GM12878 (cell line): ENCODE results near the gene TMEM82. TPM values are rescaled to one million over a fixed set of nuclear protein-coding genes. Genes with fewer than 3 reads are reported as not detected.

ENCODE experiments used
- ATAC-seq: fragments of 200-7000 bp; cut with Tn5 transposase; 3 replicates; pipeline ENCODE4 v1.9.1; 2020; ENCODE audit warnings: mild to moderate bottlenecking, moderate library complexity
- BruUV-seq: library from RNA; stranded (reverse); fragments of 400-500 nt; replicated peaks from 2 replicates; lab custom pipeline; 2021; lab: Mats Ljungman, UMichigan
- CTCF ChIA-PET: fragments of 300-600 bp; sonication (Branson Sonifier 250); formaldehyde crosslinking; extraction: SDS; loops from one replicate; lab custom pipeline; 2021; ENCODE audit warnings: inconsistent platforms; lab: Yijun Ruan, JAX
- POLR2A ChIA-PET: fragments of 350-600 bp; formaldehyde crosslinking; extraction: SDS; loops from one replicate; lab custom pipeline; 2021; ENCODE audit warnings: inconsistent platforms; lab: Charles Lee
- RAD21 ChIA-PET: fragments of 300-600 bp; sonication (Branson Sonifier 250); formaldehyde crosslinking; loops from one replicate; lab custom pipeline; 2023; ENCODE audit warnings: antibody characterized with exemption; ENCODE audit not compliant: unreplicated experiment; lab: Charles Lee
- SMC1A ChIA-PET: fragments of 300-600 bp; sonication (Branson Sonifier 250); formaldehyde crosslinking; loops from one replicate; lab custom pipeline; 2023; ENCODE audit not compliant: unreplicated experiment, uncharacterized antibody; lab: Charles Lee
- DNase-seq: peaks from one replicate; pipeline ENCODE4 v3.0.0-alpha.2; 2011; ENCODE audit warnings: low read depth, low spot score
- FAIRE-seq: peaks from 3 replicates; lab custom pipeline; 2011; peaks lifted over from hg19 to GRCh38; lab: Jason Lieb, UNC
- H2AFZ ChIP-seq: 2 replicates; pipeline ENCODE4 v1.6.0; 2011; ENCODE audit warnings: low read depth, low read length, control low read depth; ENCODE audit not compliant: control insufficient read depth
- H3K27ac ChIP-seq: 2 replicates; pipeline ENCODE4 v1.5.1; 2011; ENCODE audit warnings: control low read depth; ENCODE audit not compliant: control insufficient read depth, insufficient read depth
- H3K27me3 ChIP-seq, 2 experiments: replicated peaks in 1 of 2; 2 replicates each; pipeline versions ENCODE4 v1.6.0 to v1.6.1; 2011; ENCODE audit warnings: low read length in 1 of 2; ENCODE audit not compliant: control insufficient read depth in 2 of 2, insufficient read depth in 2 of 2
- H3K36me3 ChIP-seq, 2 experiments: 2 replicates each; pipeline ENCODE4 v1.5.1; 2011; ENCODE audit warnings: low read length in 1 of 2; ENCODE audit not compliant: control insufficient read depth in 2 of 2, insufficient read depth in 2 of 2
- H3K4me1 ChIP-seq: 2 replicates; pipeline ENCODE4 v1.6.1; 2011; ENCODE audit warnings: mild to moderate bottlenecking, low read length, moderate library complexity, mixed read lengths; ENCODE audit not compliant: control insufficient read depth, insufficient read depth
- H3K4me2 ChIP-seq: 2 replicates; pipeline ENCODE4 v1.6.0; 2011; ENCODE audit warnings: control low read depth; ENCODE audit not compliant: control insufficient read depth, insufficient read depth
- H3K4me3 ChIP-seq: fragments of 200-600 bp; sonication (generic); 2 replicates; pipeline ENCODE4 v1.5.1; 2016
- H3K79me2 ChIP-seq: 2 replicates; pipeline ENCODE4 v1.6.0; 2011; ENCODE audit warnings: low read length; ENCODE audit not compliant: control insufficient read depth, insufficient read depth
- H3K9ac ChIP-seq: 2 replicates; pipeline ENCODE4 v1.8.0; 2011; ENCODE audit warnings: low read length, control low read depth, mixed read lengths; ENCODE audit not compliant: control insufficient read depth, insufficient read depth
- H3K9me3 ChIP-seq: replicated peaks from 3 replicates; pipeline ENCODE4 v1.5.1; 2011; ENCODE audit warnings: mild to moderate bottlenecking, low read length; ENCODE audit not compliant: control insufficient read depth, insufficient read depth
- H4K20me1 ChIP-seq: 2 replicates; pipeline ENCODE4 v1.6.0; 2011; ENCODE audit not compliant: control insufficient read depth, insufficient read depth
- BHLHE40 ChIP-seq, 2 experiments: fragments of 450-650 bp in 1 of 2; IDR thresholded peaks; 2 replicates each; pipeline ENCODE4 v1.6.1; 2011 to 2017; ENCODE audit warnings: low read depth in 2 of 2, borderline replicate concordance in 1 of 2, improper control_type of control experiment in 1 of 2, low read length in 1 of 2, mild to moderate bottlenecking in 1 of 2
- CREM ChIP-seq: IDR thresholded peaks from 2 replicates; pipeline ENCODE4 v1.6.1; 2014; ENCODE audit warnings: antibody characterized with exemption, low read depth
- DPF2 ChIP-seq: fragments of 450-650 bp; IDR thresholded peaks from 2 replicates; pipeline ENCODE4 v1.6.1; 2017; ENCODE audit warnings: mild to moderate bottlenecking
- EED ChIP-seq: sonication (generic); IDR thresholded peaks from 2 replicates; pipeline ENCODE4 v1.6.1; 2016; ENCODE audit warnings: antibody characterized with exemption, low read depth
- EGR1 ChIP-seq, 2 experiments: IDR thresholded peaks; 1 replicate in 1 of 2; 2 replicates in 1 of 2; pipeline ENCODE4 v1.6.1; 2011 to 2012; ENCODE audit warnings: low read depth in 2 of 2, low read length in 2 of 2, borderline replicate concordance in 1 of 2, mild to moderate bottlenecking in 1 of 2, moderate library complexity in 1 of 2
- IKZF2 ChIP-seq, 2 experiments: fragments of 450-650 bp; IDR thresholded peaks; 2 replicates each; pipeline ENCODE4 v1.6.1; 2017; ENCODE audit warnings: mild to moderate bottlenecking in 2 of 2, moderate library complexity in 2 of 2
- IRF4 ChIP-seq: IDR thresholded peaks from 2 replicates; pipeline ENCODE4 v1.6.1; 2011; ENCODE audit warnings: low read depth, low read length
- MTA2 ChIP-seq: fragments of 450-650 bp; IDR thresholded peaks from 2 replicates; pipeline ENCODE4 v1.6.1; 2016; ENCODE audit warnings: low read depth, mild to moderate bottlenecking, moderate library complexity
- NR2F1 ChIP-seq: fragments of 450-650 bp; conservative IDR thresholded peaks from 2 replicates; pipeline ENCODE4 v1.6.1; 2017; ENCODE audit warnings: mild to moderate bottlenecking
- PAX5 ChIP-seq: IDR thresholded peaks from 2 replicates; pipeline ENCODE4 v1.6.1; 2011; ENCODE audit warnings: low read depth, low read length, borderline replicate concordance
- POLR2A ChIP-seq: IDR thresholded peaks from 2 replicates; pipeline ENCODE4 v1.6.1; 2011; ENCODE audit warnings: low read depth, mild to moderate bottlenecking, low read length
- RUNX3 ChIP-seq: IDR thresholded peaks from 2 replicates; pipeline ENCODE4 v1.6.1; 2012; ENCODE audit warnings: low read length, inconsistent platforms
- SPI1 ChIP-seq: IDR thresholded peaks from 2 replicates; pipeline ENCODE4 v1.6.1; 2011; ENCODE audit warnings: low read depth, mild to moderate bottlenecking, low read length, moderate library complexity, borderline replicate concordance; ENCODE audit not compliant: insufficient read depth
- TCF12 ChIP-seq: IDR thresholded peaks from 2 replicates; pipeline ENCODE4 v1.6.1; 2011; ENCODE audit warnings: low read depth, mild to moderate bottlenecking, low read length
- TCF3 ChIP-seq: IDR thresholded peaks from 2 replicates; pipeline ENCODE4 v1.6.1; 2012; ENCODE audit warnings: low read depth, mild to moderate bottlenecking, low read length, borderline replicate concordance; ENCODE audit not compliant: insufficient read depth
- WGBS: methylation state at CpG from one replicate; pipeline ENCODE4 v1.1.6; 2016; ENCODE audit warnings: low lambda C conversion rate; ENCODE audit not compliant: insufficient replicate concordance, insufficient coverage; ENCODE audit errors: missing lambda C conversion rate; 5-methylcytosine and 5-hydroxymethylcytosine counted together
- in situ Hi-C: fragments of 300-500 bp; cut with MboI; formaldehyde crosslinking; loops from 9 replicates; pipeline ENCODE4 v1.14.3; 2018; ENCODE audit warnings: mixed read lengths
- intact Hi-C: fragments of 100-400 bp; cut with micrococcal nuclease; formaldehyde crosslinking; loops from one replicate; pipeline ENCODE4 v1.14.2; 2022; ENCODE audit not compliant: unreplicated experiment
- polyA plus RNA-seq, 11 experiments: library from polyadenylated mRNA; depleted of rRNA in 4 of 11; unstranded in 6 of 11; stranded (reverse) in 5 of 11; fragments of >200 nt; fragmentation: Nextera tagmentation in 4 of 11; fragmentation: Illumina TruSeq in 1 of 11; extraction: Ambion mirVana in 4 of 11; extraction: Trizol in 1 of 11; gene quantifications; 1 replicate in 1 of 11; 2 replicates in 10 of 11; pipeline versions ENCODE4 v1.2.1 to v1.2.3, GENCODE V29; 2011 to 2016; ENCODE audit warnings: inconsistent platforms in 2 of 11, missing spikeins in 2 of 11, low read depth in 1 of 11
- total RNA-seq, 4 experiments: library from RNA; depleted of rRNA in 3 of 4; stranded (reverse); fragments of >200 nt in 3 of 4; fragmentation: Illumina TruSeq in 1 of 4; extraction: Trizol in 1 of 4; gene quantifications; 2 replicates each; pipeline versions ENCODE4 v1.2.1 to v1.2.3, GENCODE V29; 2013 to 2021
- TF ChIP-seq, protein P1 (sequence below): fragments of 450-650 bp; IDR thresholded peaks from 2 replicates; pipeline ENCODE4 v1.6.1; 2016; ENCODE audit warnings: mild to moderate bottlenecking
- TF ChIP-seq, protein P2 (sequence below): fragments of 150-350 bp; IDR thresholded peaks from 2 replicates; pipeline ENCODE4 v1.6.1; 2016; ENCODE audit warnings: low read depth, low read length

The TMEM82 gene
- total and polyA plus RNA-seq, 10 of the 15 experiments (the other 5 are each of a cell fraction or from before 2014, with no cell fraction given), result not detected

DNA sequence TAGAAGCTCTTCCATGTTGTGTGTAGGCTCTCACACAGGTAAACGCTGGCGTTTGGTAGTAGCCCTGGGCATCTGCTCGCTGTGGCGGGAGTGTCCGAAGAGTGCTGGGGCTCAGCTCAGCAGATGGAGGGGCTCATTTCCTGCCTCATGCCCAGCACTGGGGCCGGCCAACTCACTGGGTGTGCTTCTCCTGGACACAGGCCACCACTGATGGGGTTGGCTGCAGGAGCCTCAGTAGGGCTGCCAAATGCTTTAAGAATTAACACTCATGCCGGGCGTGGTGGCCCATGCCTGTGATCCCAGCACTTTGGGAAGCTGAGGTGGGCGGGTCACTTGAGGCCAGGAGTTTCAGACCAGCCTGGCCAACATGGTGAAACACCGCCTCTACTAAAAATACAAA, 44.3 kb downstream of the TMEM82 start (continued):
- no peak for TF ChIP-seq CREM

DNA sequence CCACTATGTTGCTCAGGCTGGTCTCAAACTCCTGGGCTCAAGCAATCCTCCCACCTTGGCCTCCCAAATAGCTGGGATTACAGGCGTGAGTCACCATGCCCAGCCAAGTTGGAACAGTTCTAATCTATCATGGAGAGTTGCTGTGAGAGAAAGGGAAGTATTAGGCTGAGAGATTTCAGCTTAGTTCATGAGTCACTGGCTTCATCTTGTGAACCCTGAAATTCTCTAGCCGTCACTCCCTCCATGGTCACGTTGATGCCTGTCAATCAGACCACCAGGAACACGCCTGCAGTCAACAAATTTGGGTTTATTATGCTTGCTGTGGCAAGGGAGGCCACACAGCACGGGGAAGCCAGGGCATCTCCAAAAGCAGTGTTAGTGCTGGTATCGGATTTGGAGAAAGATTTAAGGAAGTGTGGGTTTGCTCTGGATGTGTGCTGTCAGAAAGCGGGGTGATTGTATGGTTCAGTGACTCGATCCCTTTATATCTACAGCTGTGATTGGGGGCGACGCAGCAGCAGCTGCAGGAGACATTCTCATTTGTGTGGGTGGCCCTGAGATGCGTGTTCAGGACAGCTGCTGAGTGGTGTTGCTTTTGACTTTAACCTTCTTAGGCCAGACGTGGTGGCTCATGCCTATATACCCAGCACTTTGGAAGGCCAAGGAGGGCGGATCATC, 46.5 kb downstream of the TMEM82 start:
- no peak overlapping the region for H3K9ac ChIP-seq
- TF ChIP-seq IRF4, result peak; percentile 36; the same call in 1 of the 2 replicates
- TF ChIP-seq MTA2, result 0 out of 2 replicates have a peak, but pooled peaks have one; percentile 12
- TF ChIP-seq BHLHE40 (IDR thresholded peaks at IDR 0.05; ENCODE audit: borderline replicate concordance in 1 of 2, low read depth in 2 of 2, low read length in 1 of 2), result peak in 1 of 2 experiments; percentile 26; a peak in 1 of 4 replicates
- 0 out of 2 replicates have a peak, but pooled peaks have one; percentile 50 for TF ChIP-seq EED
- peak; percentile 62; the same call in 1 of the 2 replicates for TF ChIP-seq TCF3
- no peak for TF ChIP-seq POLR2A
- 0 out of 2 replicates have a peak, but pooled peaks have one; percentile 21 for TF ChIP-seq DPF2
- TF ChIP-seq EGR1 (IDR thresholded peaks at IDR 0.05; ENCODE audit: borderline replicate concordance in 1 of 2, low read depth in 2 of 2, low read length in 2 of 2), result peak in 1 of 2 experiments; percentile 68; a peak in 2 of 3 replicates
- TF ChIP-seq IKZF2 (IDR thresholded peaks at IDR 0.05), result 0 out of 4 replicates have a peak, but pooled peaks of 1 of the 2 experiments have one; percentile 27
- TF ChIP-seq RUNX3, result 0 out of 2 replicates have a peak, but pooled peaks have one; percentile 21
- TF ChIP-seq PAX5, result peak; percentile 8; the same call in 1 of the 2 replicates
- no peak for TF ChIP-seq NR2F1
- TF ChIP-seq, protein P1, sequence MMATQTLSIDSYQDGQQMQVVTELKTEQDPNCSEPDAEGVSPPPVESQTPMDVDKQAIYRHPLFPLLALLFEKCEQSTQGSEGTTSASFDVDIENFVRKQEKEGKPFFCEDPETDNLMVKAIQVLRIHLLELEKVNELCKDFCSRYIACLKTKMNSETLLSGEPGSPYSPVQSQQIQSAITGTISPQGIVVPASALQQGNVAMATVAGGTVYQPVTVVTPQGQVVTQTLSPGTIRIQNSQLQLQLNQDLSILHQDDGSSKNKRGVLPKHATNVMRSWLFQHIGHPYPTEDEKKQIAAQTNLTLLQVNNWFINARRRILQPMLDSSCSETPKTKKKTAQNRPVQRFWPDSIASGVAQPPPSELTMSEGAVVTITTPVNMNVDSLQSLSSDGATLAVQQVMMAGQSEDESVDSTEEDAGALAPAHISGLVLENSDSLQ, result peak; percentile 94
- TF ChIP-seq SPI1, result 0 out of 2 replicates have a peak, but pooled peaks have one; percentile 30
- TF ChIP-seq, protein P2, sequence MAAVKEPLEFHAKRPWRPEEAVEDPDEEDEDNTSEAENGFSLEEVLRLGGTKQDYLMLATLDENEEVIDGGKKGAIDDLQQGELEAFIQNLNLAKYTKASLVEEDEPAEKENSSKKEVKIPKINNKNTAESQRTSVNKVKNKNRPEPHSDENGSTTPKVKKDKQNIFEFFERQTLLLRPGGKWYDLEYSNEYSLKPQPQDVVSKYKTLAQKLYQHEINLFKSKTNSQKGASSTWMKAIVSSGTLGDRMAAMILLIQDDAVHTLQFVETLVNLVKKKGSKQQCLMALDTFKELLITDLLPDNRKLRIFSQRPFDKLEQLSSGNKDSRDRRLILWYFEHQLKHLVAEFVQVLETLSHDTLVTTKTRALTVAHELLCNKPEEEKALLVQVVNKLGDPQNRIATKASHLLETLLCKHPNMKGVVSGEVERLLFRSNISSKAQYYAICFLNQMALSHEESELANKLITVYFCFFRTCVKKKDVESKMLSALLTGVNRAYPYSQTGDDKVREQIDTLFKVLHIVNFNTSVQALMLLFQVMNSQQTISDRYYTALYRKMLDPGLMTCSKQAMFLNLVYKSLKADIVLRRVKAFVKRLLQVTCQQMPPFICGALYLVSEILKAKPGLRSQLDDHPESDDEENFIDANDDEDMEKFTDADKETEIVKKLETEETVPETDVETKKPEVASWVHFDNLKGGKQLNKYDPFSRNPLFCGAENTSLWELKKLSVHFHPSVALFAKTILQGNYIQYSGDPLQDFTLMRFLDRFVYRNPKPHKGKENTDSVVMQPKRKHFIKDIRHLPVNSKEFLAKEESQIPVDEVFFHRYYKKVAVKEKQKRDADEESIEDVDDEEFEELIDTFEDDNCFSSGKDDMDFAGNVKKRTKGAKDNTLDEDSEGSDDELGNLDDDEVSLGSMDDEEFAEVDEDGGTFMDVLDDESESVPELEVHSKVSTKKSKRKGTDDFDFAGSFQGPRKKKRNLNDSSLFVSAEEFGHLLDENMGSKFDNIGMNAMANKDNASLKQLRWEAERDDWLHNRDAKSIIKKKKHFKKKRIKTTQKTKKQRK, result no peak
- TF ChIP-seq TCF12, result peak; percentile 97

More for the DNA sequence above, 46.5 kb downstream of the TMEM82 start:
- Histone ChIP-seq H3K27ac (no peak overlapping the region), H3K4me1 (peaks cover 5% of the 10 kb centered on the region), H3K36me3 (no peaks in the 10 kb centered on the region), H4K20me1 (no peaks in the 10 kb centered on the region), H3K4me3 (no peak overlapping the region), H2AFZ (peak overlapping the region; percentile 56), H3K79me2 (no peaks in the 10 kb centered on the region), H3K9me3 (no peaks in the 10 kb centered on the region), H3K27me3 (no peaks in the 10 kb centered on the region; a peak in 1 of 4 replicates), H3K4me2 (no peak overlapping the region; the same call in 1 of the 2 replicates)
- POLR2A ChIA-PET, result interaction anchor here (0.5 to 0.6 kb wide), 2 partner anchors 178 to 197 kb away, joined by 3 to 4 read pairs; no protein-coding TSS in a partner anchor
- intact Hi-C loops, result no loop called here
- no peak for FAIRE-seq
- CTCF ChIA-PET, result interaction anchor here (0.6 to 0.9 kb wide), 3 partner anchors 10 to 264 kb away, joined by 3 read pairs; no protein-coding TSS in a partner anchor
- RAD21 ChIA-PET, result interaction anchor here (1.3 kb wide), 1 partner anchor 23 kb away, joined by 3 read pairs; no protein-coding TSS in a partner anchor
- 17% methylated on average over 13 of the region's 13 CpGs for WGBS
- BruUV-seq, result no TSS peak
- DNase-seq, result no peak
- ATAC-seq, result peak; percentile 34; the same call in 2 of the 3 replicates
- SMC1A ChIA-PET, result interaction anchor here (0.9 to 1.8 kb wide), 2 partner anchors 92 to 218 kb away, joined by 3 to 8 read pairs; no protein-coding TSS in a partner anchor
- in situ Hi-C loops, result no loop called here
